Choroid plexus epithelial cell (primary cell): ENCODE measurements around the gene CYTH1.

Experiments
- DNase-seq: peaks from one replicate; pipeline ENCODE4 v3.0.0-alpha.2; 2010; ENCODE audit warnings: low read depth
- H3K4me3 ChIP-seq: 2 replicates; pipeline ENCODE4 v1.5.1; 2011; ENCODE audit warnings: low read depth, mild to moderate bottlenecking, control low read depth, low read length, moderate library complexity
- TF ChIP-seq, protein P1 (sequence below): conservative IDR thresholded peaks from 2 replicates; pipeline ENCODE4 v1.5.1; 2011; ENCODE audit warnings: low read depth, mild to moderate bottlenecking, control low read depth, inconsistent platforms, low read length, moderate library complexity

The CYTH1 gene

DNA sequence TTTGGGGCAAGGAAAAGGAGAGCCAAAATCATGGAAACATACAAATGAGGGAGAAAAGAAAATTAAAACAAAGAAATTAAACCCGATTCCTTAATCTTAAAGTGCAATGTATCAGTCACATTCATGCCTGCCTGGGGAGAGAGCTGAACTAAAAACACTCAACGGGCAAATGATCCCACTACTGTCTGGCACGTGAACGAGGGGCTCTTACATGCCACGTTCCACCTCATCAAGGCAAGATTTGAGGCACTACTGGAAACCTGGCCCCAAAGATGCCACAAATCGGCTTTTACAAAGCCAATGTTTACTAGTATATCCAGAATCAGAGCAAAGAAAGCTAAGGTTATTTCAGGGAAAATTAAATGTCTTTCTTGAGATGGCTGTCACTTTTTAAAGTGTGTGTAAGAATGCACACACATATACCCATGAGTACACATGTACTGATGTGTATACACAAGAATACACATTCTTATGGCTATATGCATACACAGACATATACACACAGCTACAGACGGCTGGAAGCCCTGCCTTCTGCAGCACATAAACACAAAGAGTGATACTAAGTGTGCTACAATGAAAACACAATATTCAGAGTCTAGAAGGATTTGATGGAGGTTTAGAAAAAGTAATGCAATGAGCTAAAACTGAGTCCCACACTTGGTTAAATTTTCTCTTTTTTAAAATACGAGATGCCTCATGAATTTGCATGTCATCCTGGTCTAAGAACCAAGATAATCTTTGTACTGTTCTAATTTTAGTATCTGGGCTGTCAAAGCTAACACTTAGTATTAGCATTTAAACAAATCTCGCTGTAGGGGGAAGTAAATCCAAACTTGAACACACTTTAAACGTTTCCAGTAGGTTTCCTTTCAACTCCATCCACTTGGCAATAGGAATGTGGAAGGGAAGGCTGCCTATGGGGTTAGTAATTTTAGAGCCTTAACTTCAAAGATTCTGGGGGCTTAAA is 85.8 kb downstream of the CYTH1 start:
- H3K4me3 ChIP-seq, result no peak overlapping the region
- TF ChIP-seq, protein P1, sequence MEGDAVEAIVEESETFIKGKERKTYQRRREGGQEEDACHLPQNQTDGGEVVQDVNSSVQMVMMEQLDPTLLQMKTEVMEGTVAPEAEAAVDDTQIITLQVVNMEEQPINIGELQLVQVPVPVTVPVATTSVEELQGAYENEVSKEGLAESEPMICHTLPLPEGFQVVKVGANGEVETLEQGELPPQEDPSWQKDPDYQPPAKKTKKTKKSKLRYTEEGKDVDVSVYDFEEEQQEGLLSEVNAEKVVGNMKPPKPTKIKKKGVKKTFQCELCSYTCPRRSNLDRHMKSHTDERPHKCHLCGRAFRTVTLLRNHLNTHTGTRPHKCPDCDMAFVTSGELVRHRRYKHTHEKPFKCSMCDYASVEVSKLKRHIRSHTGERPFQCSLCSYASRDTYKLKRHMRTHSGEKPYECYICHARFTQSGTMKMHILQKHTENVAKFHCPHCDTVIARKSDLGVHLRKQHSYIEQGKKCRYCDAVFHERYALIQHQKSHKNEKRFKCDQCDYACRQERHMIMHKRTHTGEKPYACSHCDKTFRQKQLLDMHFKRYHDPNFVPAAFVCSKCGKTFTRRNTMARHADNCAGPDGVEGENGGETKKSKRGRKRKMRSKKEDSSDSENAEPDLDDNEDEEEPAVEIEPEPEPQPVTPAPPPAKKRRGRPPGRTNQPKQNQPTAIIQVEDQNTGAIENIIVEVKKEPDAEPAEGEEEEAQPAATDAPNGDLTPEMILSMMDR, result no peak
- no peak for DNase-seq

GRCh38 chr17:78694805-78695531 is 87.1 kb downstream of the CYTH1 start:
- no peak for DNase-seq
- TF ChIP-seq, protein P1, result no peak
- H3K4me3 ChIP-seq, result no peak overlapping the region

- TF ChIP-seq, protein P1, result no peak
- DNase-seq, result no peak
- H3K4me3 ChIP-seq, result no peak overlapping the region
These were observed 88.6 kb downstream of the CYTH1 start for GRCh38 chr17:78693346-78694083.

GRCh38 chr17:78692460-78693010 is 89.5 kb downstream of the CYTH1 start:
- DNase-seq, result no peak
- TF ChIP-seq, protein P1, result no peak
- no peak overlapping the region for H3K4me3 ChIP-seq

DNA sequence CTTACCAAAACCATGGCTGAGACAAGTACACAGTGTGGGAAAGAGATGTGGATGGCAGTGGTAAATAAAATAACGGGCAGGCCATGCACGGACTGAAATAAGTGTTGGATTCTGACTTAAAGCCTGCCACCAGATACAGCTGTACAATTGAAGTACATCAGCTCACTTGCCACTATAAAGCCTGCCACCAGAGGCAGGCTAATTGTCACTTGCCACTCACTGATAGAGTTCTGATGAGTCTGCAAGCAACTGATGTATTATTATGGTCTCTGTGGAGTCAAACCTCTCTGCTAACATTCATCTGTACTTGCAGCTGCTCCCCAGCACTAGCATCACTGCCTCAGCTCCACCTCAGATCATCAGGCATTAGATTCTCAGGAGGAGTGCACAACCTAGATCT is 93.0 kb downstream of the CYTH1 start:
- TF ChIP-seq, protein P1, result no peak
- DNase-seq, result no peak
- no peak overlapping the region for H3K4me3 ChIP-seq

DNA sequence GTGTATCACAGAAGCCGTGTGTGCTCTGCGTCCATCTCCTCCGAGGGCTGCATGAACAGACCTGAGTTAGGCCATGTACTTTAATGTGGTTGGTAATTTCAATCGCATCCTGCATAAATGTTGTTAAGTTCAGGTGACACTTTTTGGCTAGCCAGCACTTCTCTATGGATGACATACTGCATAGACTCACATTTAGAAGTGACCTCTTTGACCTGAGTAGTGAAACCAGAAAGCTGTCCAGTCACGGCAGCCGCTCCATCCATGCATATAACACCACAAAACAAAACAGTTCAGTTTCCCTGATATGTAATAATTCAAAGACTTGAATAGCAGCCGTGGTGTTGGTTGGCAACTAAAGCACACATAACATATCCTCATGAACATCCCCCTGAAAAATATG is 94.1 kb downstream of the CYTH1 start:
- no peak overlapping the region for H3K4me3 ChIP-seq
- TF ChIP-seq, protein P1, result no peak
- DNase-seq, result no peak
